ENCODE results near the gene HPSE2.

- no peak for TF ChIP-seq YY1 (IDR thresholded peaks at IDR 0.05; ENCODE audit: insufficient read depth, insufficient read length)
- TF ChIP-seq ZNF274 (IDR thresholded peaks at IDR 0.05; ENCODE audit: low read depth, low read length) = no peak
Observed at GRCh38 chr10:98474628-98475027, 761.0 kb downstream of the HPSE2 start.

Measured in NT2/D1 (cell line).